H1 (cell line): Measurements from ENCODE around the gene RGL2. TPM values are rescaled to one million over a fixed set of nuclear protein-coding genes. Genes with fewer than 3 reads are reported as not detected.

Experiments used
- BACH1 ChIP-seq: IDR thresholded peaks from 2 replicates; pipeline ENCODE4 v1.6.1; 2012; ENCODE audit warnings: low read length, improper control_type of control experiment
- BCL11A ChIP-seq, 2 experiments: IDR thresholded peaks; one replicate each; pipeline ENCODE4 v1.6.1; 2011; ENCODE audit warnings: low read depth in 2 of 2, low read length in 2 of 2, mild to moderate bottlenecking in 2 of 2
- CBX5 ChIP-seq: fragments of 300-800, 300-1000 bp; sonication (generic); IDR thresholded peaks from 2 replicates; pipeline ENCODE4 v1.7.1; 2016; ENCODE audit warnings: antibody characterized with exemption, low read length, low read depth
- CTBP2 ChIP-seq: IDR thresholded peaks from 2 replicates; pipeline ENCODE4 v1.7.0; 2011; ENCODE audit warnings: borderline replicate concordance, mild to moderate bottlenecking, moderate library complexity, mixed read lengths, low read length; ENCODE audit not compliant: insufficient read depth, insufficient read length
- HDAC2 ChIP-seq, 2 experiments: fragments of 300-600 bp in 1 of 2; sonication (generic) in 1 of 2; IDR thresholded peaks; 2 replicates each; pipeline ENCODE4 v1.6.1; 2011 to 2012; ENCODE audit warnings: low read depth in 2 of 2, low read length in 2 of 2, mild to moderate bottlenecking in 2 of 2, moderate library complexity in 2 of 2, borderline replicate concordance in 1 of 2, inconsistent platforms in 1 of 2
- JUND ChIP-seq: IDR thresholded peaks from 2 replicates; pipeline ENCODE4 v1.6.1; 2011; ENCODE audit warnings: mild to moderate bottlenecking, improper control_type of control experiment, low read length
- NANOG ChIP-seq: IDR thresholded peaks from 2 replicates; pipeline ENCODE4 v1.6.1; 2011; ENCODE audit warnings: low read length, low read depth, mild to moderate bottlenecking, inconsistent platforms; ENCODE audit not compliant: insufficient read depth, poor library complexity, severe bottlenecking
- SP1 ChIP-seq: IDR thresholded peaks from 2 replicates; pipeline ENCODE4 v1.6.1; 2011; ENCODE audit warnings: low read depth, low read length
- TEAD4 ChIP-seq: IDR thresholded peaks from 2 replicates; pipeline ENCODE4 v1.6.1; 2012; ENCODE audit warnings: low read depth, low read length, inconsistent platforms, mixed read lengths
- polyA plus RNA-seq, 7 experiments: library from polyadenylated mRNA; depleted of rRNA in 3 of 7; stranded (reverse) in 5 of 7; unstranded in 2 of 7; fragments of >200 nt in 5 of 7; fragments of 200-250 nt in 2 of 7; gene quantifications; 1 replicate in 5 of 7; 2 replicates in 1 of 7; 4 replicates in 1 of 7; pipeline versions ENCODE4 v1.2.1 to v1.2.3, GENCODE V29; 2011 to 2013; ENCODE audit warnings: missing spikeins in 2 of 7, mixed read lengths in 2 of 7
- total RNA-seq: library from RNA; stranded (reverse); fragmentation: NEBNext Ultra II Directional; extraction: Animal tissue kit (Norgen Biotek cat#: 25700); gene quantifications from 2 replicates; pipeline ENCODE4 v1.2.1, GENCODE V29; 2021
- TF ChIP-seq, protein P1 (sequence below): IDR thresholded peaks from 2 replicates; pipeline ENCODE4 v1.6.1; 2012; ENCODE audit warnings: inconsistent platforms
- TF ChIP-seq, protein P2 (sequence below): IDR thresholded peaks from 2 replicates; pipeline ENCODE4 v1.6.1; 2012; ENCODE audit warnings: inconsistent platforms

The RGL2 gene
- total and polyA plus RNA-seq, 2 of the 8 experiments (the other 6 are each of a cell fraction or from before 2014, with no cell fraction given): 58.1 to 80.3 TPM

DNA sequence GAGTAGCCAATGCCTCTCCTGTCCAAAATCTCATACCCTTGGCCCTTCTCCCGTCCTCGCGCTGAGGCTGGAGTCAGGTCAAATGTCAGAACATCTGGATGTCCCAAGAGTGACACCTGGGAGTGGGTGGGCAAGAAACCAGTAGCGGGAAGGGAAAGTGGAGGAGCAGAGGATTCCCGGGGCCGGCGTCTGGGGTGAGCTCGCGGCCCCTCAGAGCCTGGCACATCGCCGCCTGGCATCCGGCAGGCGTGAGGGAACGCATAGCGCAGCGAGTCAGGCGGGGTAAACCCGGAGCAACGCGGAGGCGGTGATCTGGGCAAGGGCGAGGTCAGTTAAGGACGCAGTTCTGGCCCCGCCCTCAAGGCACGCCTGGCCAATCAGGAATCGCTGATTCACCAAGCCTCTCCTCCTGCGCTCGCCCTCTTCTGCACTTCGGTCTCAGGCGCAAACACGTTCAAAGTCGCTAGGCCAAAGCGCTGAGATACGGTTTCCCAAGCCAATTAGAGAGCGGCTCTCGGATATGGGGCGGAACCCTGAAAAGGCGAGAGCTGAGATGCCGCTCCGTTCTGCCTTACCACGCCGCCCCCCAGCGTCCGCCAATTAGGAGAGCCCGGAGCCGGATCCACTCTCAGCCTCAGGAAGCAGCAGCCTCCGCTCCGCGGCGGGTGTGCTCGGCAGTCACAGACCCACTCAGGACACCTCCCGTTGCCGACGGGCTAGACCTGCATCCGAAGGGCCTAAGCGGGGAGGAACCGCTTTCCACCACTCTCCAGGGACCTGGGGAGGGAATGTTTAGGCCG lies 49.6 kb downstream of the RGL2 start (continued):
- no peak for TF ChIP-seq CTBP2
- TF ChIP-seq HDAC2 (IDR thresholded peaks at IDR 0.05; ENCODE audit: borderline replicate concordance in 1 of 2, low read depth in 2 of 2, low read length in 2 of 2): no peak
- peak; percentile 70; the same call in 1 of the 2 replicates for TF ChIP-seq SP1
- 0 out of 2 replicates have a peak, but pooled peaks have one; percentile 16 for TF ChIP-seq BACH1
- TF ChIP-seq, protein P1, sequence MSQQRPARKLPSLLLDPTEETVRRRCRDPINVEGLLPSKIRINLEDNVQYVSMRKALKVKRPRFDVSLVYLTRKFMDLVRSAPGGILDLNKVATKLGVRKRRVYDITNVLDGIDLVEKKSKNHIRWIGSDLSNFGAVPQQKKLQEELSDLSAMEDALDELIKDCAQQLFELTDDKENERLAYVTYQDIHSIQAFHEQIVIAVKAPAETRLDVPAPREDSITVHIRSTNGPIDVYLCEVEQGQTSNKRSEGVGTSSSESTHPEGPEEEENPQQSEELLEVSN: no peak; the same call in 1 of the 2 replicates
- TF ChIP-seq, protein P2, sequence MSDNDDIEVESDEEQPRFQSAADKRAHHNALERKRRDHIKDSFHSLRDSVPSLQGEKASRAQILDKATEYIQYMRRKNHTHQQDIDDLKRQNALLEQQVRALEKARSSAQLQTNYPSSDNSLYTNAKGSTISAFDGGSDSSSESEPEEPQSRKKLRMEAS: peak; percentile 46; the same call in 1 of the 2 replicates
- TF ChIP-seq CBX5: no peak
- no peak for TF ChIP-seq NANOG
- 0 out of 2 replicates have a peak, but pooled peaks have one; percentile 20 for TF ChIP-seq TEAD4
- no peak for TF ChIP-seq JUND
- no peak for TF ChIP-seq BCL11A (IDR thresholded peaks at IDR 0.05; ENCODE audit: low read depth in 2 of 2, low read length in 2 of 2)
